GM19035 (cell line): ENCODE results near the gene FGF2.
"Not testable (repeated sequence)": the region's sequence is repeated elsewhere in the genome, so short reads cannot be mapped to it uniquely, and the experiment has no call there.

ENCODE experiments used
- ATAC-seq: cut with Tn5 transposase; IDR thresholded peaks from one replicate; pipeline ENCODE4 v1.9.1; 2021; ENCODE audit not compliant: unreplicated experiment

FGF2 gene

DNA sequence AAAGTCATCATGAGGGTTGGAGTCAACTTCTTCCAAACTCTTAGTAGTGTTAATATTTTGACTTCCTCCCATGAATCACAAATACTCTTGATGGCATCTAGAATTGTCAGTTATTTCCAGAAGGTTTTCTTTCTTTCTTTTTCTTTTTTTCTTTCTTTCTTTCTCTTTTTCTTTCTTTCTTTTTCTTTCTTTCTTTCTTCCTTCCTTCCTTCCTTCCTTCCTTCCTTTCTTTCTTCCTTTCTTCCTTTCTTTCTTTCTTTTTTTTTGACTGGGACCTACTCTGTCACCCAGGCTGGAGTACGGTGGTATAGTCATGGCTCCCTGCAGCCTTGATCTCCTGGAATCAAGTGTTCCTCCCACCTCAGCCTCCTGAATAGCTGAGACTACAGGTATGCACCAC, 17.8 kb downstream of the FGF2 start:
- not testable (repeated sequence) for ATAC-seq

DNA sequence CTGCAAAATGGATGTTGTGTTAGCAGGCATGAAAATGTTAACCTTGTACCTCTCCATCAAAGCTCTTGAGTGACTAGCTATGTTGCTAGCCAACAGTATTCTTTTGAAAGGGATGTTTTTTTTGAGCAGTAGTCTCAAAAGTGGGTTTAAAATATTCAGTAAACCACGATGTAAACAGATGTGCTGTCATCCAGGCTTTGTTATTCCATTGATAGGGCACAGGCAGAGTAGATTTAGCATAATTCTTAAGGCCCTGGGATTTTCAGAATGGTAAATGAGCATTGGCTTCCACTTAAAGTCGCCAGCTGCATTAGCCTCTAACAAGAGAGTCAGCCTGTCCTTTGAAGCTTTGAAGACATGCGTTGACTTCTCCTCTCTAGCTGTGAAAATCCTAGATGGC, 18.4 kb downstream of the FGF2 start:
- ATAC-seq: no peak

DNA sequence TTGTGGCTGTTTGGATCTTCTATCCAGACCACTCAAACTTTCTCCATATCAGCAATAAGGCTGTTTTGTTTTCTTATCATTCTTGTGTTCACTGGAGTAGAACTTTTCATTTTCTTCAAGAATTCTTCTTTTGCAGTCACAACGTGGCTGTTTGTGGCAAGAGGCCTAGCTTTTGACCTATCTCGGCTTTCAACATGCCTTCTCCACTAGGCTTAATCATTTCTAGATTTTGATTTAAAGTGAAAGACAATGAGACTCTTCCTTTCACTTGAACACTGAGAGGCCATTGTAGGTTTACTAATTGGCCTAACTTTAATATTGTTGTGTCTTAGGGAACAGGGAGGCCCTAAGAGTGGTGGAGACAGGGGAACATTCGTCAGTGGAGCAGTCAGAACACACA, 19.1 kb downstream of the FGF2 start:
- no peak for ATAC-seq

DNA sequence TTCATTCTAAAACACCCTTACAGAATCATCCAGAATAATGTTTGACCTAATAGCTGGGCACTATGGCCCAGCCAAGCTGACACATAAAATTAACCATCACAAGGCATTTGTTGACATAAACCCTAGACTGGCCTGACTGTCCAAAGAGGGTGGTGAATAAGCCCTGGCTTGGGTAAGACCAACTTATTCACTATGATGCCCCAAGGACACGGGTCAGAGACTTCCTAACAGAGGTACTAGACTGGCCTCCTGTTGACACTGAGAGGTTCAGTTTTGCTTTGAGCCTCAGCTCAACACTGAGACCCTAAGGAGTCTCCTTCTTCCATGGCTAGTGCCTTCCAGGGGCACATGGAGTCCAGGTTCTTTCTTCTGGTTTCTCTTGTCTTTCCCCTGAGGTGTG, 21.3 kb downstream of the FGF2 start:
- ATAC-seq: no peak

DNA sequence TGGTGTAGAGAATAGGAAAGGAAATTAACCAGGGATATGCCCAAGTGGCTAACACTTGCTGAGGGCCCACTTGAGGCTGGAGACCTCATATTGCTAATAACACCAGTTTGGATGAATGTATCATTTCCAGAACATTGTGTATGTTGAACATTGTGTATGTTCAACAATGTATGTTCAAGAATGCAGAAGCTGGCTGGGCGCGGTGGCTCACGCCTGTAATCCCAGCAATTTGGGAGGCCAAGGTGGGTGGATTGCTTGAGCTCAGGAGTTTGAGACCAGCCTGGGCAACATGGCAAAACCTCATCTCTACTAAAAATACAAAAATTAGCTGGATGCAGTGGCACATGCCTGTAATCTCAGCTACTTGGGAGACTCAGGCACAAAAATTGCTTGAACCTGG, 23.2 kb downstream of the FGF2 start:
- ATAC-seq: not testable (repeated sequence)

DNA sequence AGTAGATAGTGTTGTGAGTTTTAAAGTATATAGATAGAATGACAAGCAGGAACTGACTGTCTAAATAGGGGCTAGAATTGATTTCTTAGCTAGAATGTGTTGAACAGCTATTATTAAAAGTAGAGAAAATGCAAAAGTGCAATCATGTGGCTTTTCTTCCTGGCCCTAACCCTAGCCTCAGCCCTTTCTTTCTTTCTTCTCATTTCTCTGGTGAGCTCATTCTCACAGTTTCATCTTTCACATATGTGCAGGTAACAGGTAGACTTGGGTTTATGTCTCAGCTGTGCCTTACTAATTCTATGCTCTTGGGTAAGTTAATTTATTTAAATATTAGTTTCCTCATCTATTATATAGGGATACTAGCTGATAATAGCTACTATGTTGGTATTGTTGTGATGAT, 24.9 kb downstream of the FGF2 start:
- no peak for ATAC-seq

DNA sequence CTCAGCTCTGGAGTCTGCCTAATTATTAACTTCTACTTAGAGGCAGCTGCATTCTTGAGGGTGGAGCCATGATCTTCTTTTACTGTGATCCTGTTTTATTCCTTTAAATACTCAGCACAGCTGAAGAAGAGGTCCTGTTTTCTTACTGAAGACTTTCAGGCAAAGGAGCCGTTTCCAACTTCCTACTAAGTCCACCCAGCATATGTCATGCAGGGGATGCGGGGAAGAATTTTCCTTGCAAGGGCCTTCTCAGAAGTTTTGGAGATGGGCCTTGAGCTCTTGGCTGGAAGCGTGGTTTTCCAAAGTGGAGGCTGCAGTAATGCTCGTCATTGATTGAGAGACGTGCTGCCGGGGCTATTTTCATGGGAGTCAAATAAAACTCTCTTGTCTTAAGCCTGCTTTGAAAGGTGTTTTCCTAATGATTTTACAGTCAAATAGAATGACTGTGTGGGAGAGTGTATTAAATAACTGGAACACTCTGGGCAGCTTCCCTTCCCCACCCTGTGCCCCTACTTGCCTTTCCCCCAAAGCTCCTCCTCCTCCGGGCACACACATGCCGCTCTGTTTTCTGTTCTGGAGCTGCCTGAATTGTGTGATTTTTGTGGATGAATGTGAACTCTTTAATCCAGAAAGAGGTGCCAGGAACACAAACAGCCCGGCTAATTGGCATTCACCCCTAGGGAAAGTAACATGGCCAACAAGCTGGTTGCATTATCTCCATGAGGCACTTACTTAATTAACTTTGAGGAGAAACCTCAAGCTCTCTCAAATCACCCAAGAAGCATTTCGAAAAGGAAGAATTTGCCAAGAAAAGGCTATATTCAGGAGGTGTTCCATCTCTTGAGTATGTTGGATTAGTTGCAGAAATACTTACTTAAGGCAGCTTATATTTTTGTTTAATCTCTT, 28.1 kb downstream of the FGF2 start:
- no peak for ATAC-seq

DNA sequence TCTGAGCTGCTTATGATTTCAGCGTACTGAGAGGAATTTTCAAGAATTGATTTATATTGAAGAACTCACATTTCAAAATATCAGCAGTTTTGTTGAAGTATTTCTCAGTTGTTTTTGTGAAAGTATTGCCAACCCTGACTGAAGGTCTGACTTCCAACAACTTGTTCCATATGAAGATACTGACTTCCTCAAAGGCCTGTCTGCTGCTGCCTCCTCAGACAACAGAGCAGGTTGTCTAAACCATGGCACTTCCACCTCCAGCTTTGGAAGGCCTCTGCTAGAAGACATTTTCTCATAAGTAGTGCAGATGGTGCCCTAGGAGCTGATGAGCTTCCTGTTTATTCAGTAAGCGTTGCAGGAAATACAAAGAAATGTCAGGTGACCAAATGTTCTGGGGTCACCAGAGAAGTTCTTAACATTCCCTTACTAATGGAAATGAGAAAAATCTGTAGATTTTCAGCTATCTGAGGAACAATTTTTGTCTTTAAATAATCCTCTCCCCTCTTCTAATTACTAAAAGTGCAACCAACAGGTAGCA, 28.8 kb downstream of the FGF2 start:
- ATAC-seq: no peak

DNA sequence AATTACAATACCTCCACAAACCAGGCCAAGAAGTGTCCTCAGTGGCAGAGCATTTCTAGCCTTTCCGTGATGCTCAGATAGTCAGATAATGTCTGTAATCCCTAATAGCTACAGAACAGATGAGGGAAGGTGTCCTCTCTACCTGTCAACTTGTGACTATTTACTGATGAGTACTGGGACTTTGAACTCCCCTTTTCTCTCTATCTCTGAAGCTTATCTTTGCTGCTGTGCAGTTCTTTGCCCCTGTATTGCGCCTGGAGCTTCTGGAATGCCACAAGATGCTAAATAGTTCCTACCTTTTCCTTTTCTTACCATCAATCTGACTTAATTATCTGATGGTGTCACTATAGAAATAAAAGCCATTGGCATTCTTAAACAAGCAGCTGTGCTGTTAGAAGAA, 30.5 kb downstream of the FGF2 start:
- no peak for ATAC-seq

DNA sequence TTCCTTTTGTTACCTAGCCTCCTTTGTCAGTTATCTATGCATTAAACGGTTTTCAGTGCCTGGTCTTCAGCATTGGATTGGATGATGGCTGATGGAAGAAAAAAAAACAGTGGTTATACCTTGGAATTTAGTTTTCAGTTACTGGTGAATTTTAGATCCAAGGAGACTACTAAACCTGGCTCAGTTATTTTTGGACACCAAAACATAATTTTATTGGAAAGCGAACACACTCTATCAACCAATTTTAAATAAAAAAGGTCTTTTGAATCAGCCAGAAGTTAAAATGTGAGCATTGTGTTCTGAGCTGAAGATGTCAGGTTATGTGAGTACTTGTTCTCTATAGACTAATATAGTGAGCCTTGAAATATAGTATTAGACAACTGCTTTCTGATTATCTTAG, 32.1 kb downstream of the FGF2 start:
- no peak for ATAC-seq

DNA sequence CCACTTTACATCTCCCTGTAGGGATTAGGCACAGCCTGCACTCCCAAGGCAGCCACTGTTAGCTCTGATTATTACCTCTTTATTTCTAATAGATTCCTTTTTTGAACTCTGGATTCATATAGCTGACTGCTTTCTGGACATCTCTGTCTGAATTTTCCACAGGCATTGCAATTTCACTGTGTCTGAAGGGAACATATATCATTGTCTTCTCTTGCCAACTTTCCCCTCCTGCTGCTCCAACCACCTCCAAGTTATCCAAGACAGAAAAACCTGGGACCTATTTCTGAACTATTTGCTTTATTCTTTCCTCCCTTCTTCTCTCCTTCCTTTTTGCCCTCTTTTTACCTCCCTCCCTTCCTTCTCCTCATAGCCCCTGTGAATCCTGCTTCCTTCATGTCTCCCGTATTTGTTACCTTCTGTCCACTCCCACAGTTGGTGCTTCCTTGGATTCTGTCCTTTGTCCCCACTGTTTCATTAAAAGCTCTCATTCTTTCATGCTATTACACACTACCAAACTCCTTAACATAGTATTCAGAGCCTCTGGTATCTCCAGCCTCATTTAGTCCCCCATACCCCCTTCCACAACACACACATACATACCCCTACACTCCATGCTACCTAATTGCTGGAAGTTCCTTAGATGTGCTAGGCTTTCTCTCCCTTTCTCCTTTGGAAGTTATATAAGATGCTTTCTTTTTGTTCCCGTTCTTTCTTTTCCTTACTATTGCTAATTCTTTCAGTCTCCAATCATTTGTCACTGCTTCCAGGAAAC, 34.7 kb downstream of the FGF2 start:
- no peak for ATAC-seq

DNA sequence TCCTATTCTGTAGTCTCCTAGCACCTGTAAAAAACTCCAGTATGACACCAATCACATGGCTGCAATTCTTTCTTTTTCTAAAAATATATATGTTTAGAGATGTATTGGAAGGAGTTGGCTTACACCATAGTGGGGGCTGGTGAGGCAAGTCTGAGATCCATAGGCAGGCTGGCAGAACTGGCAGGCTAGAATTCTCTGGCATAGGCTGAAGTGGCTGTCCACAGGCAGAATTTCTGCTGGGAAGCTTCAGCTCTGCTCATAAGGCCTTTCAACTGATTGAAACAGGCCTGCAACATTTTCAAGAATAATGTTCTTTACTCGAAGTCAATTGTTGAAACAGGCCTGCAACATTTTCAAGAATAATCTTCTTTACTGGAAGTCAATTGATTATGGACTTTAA, 37.0 kb downstream of the FGF2 start:
- ATAC-seq: no peak

DNA sequence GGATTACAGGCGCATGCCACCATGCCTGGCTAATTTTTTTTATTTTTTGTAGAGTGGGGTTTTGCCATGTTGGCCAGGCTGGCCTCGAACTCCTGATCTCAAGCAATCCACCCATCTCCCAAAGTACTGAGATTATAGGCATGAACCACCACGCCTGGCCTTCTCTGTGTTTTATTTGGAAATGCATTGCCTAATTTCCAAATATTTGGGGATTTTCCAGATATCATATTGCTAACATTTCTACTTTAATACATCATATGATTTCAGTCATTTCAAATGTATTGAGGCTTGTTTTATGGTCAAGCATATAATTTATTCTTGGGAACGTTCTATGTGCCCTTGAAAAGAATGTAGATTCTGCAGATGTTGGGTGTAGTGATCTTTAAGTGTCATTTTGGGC, 38.8 kb downstream of the FGF2 start:
- ATAC-seq: no peak

DNA sequence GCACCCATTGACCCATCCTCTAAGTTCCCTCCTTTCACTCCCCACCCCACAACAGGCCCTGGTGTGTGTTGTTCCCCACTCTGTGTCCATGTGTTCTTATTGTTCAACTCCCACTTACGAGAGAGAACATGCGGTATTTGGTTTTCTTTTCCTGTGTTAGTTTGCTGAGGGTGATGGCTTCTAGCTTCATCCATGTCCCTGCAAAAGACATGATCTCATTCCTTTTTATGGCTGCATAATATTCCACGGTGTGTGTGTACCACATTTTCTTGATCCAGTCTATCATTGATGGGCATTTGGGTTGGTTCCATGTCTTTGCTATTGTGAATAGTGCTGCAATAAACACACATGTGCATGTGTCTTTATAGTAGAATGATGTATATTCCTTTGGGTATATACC, 41.6 kb downstream of the FGF2 start:
- ATAC-seq: not testable (repeated sequence)

DNA sequence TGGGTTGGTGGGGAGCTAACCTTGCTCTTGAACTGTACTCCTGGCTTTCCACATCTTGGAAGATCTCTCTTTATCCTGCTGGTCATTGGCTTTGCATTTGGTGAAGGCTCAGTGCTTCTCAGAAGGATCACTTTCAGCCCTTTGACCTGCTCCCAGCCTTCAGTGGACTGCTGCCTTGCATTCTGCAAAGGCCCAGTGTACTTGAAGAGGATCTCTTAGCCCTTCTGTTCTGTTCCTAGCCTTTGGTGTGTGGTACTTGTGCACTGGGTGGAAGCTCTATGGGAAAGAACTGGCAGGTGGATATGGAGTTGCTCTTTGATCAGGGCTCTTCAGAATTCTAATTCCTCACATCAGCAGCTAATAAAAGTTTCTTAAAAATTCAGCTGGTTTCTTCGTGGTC, 46.5 kb downstream of the FGF2 start:
- no peak for ATAC-seq

DNA sequence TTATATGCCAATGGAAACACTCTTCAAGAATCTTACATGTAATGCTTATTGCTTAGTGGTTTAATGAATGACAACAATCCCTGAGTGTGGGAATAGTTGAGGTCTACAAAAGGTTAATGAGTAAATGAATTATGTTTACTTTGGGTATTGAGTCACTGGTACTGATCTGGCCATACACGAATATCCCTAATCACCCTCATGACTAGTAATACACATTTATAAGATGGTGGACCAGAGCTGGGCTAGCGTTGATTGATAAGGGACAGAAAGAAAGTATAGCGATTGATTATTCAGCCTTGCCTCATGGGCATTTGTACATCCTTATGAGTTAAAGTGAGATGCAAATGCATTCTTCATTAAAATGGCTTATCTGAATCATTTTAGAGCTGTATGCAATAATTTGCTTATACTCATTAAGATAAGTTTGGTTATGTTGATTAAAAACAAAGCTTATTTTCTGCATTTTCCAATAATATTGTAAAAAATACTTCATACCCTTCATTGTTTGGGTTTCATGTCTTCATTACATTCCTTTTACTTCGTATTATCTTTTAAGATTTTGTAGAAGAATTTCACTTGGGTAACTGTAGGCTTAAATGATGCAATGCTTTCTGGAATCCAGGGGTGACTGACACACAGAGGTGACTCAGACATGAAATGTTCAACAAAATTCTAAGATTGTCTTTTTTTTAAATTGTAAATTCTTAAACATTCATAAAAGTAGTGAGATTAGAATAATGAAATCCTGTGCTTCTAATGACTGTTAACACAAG, 47.4 kb downstream of the FGF2 start:
- ATAC-seq: no peak

DNA sequence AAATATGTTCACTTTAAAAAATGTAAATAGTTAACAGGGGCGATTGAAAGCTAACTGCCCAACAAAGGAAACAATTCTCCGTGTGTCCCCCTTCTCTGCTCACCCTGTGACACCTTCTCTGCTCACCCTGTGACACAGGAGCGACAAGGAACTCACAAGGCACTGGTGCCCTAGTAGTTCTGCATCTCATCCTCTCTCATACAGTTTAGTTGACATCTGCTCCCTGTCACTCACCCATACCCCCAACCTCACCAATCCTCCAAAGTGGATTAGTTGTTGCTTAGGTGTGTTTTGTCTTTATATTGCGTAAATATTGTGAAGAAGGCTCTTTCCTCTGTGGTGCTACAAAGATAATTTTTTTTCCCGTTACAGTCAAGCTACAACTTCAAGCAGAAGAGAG, 49.3 kb downstream of the FGF2 start:
- ATAC-seq: no peak

DNA sequence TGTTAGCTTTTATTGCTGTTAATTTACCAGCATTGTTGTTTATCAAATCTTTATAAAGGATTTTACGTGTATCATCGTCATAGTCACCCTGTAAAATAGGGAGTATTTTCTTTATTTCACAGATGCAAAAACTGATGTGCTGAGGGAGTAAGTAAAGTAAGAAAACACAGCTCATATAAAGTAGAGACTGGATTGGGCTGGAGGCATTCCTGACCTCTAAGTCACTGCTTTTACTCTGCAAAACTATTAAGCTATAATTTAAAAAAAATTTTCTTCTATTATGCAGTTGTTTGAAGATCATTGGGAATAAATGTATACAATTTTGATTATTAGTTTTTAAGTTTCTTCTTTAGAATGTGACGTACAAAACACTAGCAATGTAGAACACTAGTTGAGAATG, 49.8 kb downstream of the FGF2 start:
- ATAC-seq: no peak

DNA sequence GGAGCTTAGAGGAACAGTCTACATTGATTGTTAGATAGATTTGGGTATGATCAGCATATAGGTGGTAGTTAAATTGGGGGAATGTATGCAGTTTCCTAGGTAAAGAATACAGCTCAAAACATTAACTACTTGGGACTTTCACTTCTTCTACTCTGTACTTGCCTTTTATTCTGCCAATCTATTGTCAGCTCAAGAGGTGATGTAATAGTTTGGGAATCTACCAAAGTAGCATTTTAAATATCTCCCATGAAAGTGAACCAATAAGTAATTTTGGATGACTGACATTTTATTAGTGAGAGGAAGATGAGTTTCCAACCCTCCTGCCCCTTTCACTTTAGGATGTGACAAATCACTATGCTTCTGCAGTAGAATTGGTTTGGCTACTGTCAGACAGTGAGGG, 52.4 kb downstream of the FGF2 start:
- no peak for ATAC-seq

DNA sequence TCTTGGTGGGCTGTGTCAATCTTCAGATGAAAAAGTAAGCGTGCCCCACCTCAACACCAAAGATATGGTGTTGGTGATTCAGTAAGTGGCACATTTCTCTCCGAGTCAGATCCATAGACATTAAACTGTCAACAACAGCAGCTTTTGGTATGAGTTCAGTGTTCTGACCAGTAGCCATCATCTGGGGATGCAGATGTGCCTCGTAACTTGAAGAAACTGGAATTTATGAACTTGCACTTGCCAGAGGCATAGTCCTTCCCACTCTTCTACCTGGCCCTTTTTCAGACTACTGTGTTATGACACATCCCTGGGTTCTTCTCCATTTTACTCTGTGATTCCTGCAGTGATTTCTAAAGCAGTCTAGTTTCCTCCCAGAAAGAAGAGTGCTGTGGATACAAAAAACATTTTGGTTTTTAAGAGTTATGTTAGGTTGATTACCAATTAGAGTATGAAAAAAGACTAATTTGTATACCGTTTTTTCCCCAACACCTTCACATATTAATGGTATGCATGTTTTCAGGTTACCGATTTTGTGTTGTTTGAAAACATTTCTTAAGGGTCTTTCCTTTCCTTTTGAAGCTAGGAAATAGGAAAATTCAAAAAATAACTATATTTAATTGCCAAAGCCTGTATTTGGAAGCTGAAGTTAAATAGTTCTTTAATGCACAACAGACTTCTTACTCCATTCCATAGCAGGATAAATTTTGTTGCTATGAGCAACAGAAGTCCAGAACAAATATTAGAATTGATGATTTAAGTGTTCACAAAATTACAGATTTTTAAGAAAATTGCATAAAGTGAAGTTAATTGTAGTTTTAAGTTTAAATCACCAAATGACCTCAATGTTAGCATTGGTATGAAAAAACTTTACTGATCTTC, 56.5 kb downstream of the FGF2 start:
- no peak for ATAC-seq
